GM21529 (cell line): Measurements from ENCODE around the gene VASH1.
"Not testable (repeated sequence)": the region's sequence is repeated elsewhere in the genome, so short reads cannot be mapped to it uniquely, and the experiment has no call there.

ENCODE experiments used
- ATAC-seq: cut with Tn5 transposase; IDR thresholded peaks from one replicate; pipeline ENCODE4 v1.9.1; 2021; ENCODE audit not compliant: unreplicated experiment

VASH1 gene

DNA sequence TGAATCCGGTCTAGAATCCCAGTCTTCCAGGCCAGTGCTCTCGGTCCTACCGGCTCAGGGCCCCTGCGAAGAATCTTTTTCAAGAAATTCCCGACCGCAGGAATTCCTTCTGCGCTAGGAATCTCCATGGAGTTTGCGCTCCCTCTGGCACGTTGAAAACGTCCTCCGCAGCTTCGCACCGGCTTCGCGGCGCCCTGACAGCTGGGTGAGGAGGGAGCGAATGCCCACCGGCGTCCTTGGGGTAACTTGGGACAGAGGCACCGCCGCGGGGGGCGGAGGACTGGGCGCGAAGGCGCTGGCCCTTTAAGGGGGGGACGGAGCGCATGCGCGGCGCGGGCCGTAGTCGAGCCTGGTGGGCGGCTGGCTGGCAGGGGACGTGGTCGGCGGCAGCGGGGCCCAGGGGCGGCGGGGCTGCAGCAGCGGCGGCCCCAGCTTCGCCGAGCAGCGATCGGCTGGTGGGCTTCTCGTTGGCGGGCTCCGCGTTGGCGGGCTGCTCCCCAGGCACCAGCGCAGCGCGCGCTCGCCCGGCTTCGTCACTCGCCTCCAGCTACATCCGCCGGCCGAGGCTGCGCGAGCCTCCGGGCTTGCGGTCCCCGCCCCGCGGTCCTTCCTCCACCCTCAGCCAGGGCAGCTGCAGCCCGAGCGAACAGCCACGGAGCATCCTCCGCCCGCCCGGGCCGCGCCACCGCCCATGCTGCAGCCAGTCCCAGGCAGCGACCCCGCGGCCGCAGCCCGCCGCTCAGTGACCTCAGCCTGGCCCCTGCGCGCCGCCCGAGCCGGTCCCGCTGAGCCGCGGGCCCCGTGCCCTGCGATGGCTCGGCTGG, at the start of gene VASH1:
TSS of gene VASH1 (plus strand) at position 333 of the 824 bp plus-strand sequence. CDS start 1,354 bp downstream, outside the sequence.
- ATAC-seq = peak; percentile 85

DNA sequence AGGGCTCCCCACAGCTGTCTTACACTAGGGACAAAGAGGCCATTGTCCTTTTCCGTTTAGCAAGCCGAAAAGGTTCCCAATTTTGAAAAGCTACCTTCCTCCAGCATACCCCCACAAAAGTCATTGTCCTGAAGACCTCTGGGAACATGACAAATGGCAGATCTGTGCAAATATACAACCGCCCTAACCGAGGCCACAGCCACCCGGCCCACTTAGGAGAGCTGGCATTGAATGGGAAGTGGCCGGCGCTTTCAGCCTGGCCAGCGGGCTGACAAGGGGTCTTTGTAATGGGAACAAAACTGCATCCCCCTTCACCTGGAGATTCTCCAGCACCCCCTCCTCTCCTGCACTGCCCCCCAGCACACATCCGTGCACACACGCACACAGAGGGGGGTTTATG, 48.1 kb upstream of the VASH1 start:
- no peak for ATAC-seq

DNA sequence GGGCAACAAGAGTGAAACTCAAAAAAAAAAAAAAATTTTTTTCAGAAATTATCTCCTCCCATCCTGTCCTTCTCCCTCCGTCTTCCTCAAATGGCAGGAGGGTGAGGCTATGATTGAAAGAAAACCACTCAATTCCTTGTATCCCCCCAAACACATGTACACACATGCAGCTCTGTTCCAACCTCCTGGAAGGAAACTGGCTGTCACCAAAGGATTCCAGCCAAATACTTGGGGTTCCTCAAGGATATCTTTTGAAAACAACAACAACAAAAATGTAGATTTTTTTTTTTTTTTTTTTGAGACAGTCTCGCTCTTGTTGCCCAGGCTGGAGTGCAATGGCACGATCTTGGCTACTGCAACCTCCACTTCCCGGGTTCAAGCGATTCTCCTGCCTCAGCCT, 46.8 kb upstream of the VASH1 start:
- ATAC-seq = no peak

DNA sequence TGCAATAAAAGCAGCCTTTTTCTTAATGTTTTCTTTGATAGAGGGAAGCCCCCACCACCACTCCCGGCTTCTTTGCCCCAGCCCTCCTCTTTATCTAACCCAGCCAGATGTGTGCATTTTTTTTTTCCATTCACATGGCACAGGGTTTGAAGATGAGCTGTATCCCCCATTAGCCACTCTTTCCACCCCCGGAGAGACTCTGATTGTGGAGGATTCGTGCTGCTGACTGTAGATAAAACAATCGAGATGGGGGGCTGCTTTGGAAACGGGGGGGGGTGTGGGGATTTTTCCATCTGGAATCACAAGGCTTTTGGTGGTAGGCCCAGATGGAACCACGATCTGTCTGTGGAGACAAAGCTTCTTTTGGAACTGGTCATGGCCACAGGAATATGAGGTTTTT, 46.2 kb upstream of the VASH1 start:
- no peak for ATAC-seq

DNA sequence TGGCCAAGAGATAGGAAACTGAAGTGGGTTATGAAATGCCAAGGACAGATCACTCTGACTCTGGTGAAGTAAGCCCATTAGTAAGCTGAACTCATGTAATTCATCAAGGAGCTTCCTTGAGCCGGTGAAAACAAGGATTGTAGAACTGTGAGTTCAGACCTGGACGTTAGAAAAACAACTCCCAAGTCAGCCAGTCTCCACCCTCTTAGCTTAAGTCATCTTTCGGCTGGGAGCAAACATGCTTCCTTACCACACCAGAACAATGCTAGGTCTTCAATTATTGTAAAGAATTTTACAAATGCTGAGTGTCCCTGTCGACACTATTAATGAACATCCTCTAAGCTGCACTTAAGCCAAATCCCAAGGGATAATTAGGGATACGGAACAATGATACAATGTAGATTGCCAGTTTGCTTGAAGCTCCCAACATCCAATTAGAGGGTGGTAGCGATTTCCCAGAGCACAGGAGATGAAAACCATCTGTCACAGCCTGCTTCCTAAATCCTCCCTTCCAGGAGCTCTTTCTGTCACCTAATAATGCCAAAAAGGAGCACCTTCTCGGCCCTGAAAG, 45.7 kb upstream of the VASH1 start:
- ATAC-seq = no peak

DNA sequence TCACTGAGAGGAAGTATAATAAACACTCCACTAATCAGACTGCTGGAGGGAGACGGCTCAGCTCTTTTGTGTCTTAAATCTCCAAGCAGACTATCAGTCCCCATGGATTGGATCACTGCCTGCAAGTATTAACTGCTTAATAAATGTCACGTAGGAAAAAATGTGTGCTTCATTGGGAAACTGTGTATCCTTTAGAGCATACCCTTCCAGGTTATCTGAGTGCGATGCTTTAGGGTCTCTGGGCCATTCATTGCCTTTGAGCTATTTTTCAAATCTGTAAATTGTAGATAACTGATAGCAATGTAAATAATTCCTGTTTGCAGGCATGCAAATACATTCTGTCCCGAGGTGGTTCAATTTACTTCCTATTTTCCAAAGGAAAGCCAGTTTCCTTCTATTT, 45.0 kb upstream of the VASH1 start:
- no peak for ATAC-seq

DNA sequence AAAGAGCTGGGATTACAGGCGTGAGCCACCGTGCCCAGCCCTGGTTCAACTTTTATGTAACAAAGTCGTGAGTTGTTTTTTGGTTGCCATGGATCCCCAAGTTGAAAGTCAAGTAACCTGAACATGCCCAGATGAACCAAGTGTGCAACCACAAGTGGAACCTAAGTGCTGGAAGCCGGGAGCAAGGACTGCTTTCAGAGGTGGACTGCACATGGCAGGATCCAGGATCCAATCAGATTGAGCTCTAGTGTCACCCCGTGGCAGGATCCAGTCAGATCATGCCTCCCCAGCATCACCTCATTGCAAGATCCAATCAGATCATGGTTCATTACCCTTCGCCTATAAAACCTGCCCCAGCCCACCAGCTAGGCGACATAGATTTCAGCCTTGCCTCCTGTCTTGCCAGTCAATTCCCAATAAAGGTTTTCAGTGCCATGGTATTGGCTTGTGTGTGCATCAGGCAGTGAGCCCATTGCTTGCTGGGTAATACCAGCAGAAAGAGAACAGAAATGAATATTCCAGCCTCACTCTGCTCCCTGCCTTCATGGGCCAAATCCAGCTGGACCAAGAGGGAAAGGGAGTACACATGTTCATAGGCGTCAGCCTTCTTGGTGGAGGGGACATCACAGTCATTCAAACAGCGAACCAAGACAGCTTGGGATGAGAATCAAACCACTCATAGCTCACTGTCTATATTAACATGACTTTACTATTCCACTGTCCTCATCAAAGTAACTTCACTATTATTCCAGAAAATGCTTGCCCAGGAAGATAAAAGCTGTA, 43.6 kb upstream of the VASH1 start:
- ATAC-seq = no peak

DNA sequence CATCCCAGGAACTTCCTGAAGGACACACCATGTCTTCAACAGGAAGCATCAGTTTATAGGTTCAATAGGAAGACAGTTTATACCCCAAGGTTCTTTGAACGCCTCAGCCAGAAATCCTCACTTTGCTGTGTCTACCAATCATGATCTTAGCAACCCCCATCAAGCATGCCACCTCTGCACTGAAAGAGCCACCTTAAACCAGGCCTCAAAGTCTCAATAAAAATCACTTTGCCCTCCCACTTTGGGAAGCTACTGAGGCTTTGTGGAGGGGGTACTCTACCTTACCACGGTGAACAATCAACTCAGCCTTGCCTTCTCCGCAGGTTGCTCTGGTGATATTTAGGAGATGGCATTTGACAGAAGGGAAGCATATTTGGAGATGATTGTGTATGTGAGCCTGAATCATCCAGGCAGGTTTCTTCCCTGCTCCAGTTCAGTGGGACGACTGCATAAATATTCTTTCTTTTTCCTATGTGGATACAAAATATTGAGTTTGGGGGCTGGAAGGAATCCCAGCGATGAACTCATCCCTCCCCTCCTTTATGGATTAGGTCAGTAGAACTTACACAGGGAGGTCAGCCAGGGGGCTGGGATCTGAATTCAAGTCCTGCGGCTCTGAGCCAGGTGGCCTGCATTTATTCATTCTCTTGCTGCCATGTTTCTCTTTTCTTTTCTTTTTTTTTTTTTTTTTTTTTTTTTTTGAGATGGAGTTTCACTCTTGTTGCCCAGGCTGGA, 42.8 kb upstream of the VASH1 start:
- no peak for ATAC-seq

DNA sequence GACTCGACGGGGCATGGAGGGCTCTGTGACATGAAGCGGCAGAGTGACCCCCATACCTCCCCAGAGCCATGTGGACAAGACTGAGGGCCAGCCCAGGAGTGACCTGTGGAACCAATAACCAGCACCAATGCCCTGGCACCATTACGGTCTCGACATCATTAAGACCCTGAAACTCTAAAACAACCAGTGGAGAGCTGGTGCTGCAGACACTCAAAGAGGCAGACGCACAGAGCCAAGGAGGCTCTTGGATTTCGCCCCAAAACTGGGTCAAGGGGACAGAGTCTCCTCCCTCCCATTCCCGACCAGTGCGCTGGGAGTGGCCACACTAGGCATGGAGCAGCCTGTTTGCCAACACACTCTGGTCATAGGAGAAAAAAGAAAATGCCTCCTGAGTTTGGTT, 41.6 kb upstream of the VASH1 start:
- no peak for ATAC-seq

DNA sequence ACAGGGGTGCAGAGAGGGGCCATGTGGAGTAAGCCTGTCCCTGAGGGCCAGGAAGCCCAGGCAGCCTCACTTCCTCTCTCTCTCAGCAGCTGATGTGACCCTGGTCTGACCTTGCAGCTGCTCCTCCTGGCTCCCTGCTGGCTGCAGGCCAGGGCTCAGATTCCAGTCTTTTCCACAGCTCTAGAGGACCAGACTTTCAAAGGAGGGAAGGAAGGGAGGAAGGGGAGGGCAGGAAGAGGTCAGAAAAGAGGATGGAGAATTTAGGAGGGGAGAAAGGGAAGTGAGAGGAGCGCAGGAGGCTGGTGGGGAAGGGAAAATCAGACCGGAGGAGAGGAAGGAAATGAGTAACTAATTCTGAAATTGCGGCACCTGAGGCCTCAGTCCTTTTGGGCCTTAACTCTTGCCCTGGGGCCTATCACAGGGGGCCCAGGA, 40.9 kb upstream of the VASH1 start:
- ATAC-seq = peak; percentile 61

DNA sequence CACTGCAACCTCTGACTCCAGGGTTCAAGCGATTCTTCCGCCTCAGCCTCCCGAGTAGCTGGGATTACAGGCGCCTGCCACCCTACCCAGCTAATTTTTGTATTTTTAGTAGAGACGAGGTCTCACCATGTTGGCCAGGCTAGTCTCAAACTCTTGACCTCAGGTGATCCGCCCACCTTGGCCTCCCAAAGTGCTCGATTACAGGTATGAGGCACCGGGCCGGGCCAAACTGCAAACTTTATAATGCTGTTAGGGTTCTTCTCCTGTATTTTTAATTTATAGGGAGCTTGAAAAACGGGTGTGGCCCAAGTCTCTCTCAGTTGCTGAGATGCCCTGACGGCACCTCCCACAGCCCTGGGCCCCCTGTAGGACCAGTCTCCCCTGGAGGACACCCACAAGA, 39.8 kb upstream of the VASH1 start:
- ATAC-seq = not testable (repeated sequence)

DNA sequence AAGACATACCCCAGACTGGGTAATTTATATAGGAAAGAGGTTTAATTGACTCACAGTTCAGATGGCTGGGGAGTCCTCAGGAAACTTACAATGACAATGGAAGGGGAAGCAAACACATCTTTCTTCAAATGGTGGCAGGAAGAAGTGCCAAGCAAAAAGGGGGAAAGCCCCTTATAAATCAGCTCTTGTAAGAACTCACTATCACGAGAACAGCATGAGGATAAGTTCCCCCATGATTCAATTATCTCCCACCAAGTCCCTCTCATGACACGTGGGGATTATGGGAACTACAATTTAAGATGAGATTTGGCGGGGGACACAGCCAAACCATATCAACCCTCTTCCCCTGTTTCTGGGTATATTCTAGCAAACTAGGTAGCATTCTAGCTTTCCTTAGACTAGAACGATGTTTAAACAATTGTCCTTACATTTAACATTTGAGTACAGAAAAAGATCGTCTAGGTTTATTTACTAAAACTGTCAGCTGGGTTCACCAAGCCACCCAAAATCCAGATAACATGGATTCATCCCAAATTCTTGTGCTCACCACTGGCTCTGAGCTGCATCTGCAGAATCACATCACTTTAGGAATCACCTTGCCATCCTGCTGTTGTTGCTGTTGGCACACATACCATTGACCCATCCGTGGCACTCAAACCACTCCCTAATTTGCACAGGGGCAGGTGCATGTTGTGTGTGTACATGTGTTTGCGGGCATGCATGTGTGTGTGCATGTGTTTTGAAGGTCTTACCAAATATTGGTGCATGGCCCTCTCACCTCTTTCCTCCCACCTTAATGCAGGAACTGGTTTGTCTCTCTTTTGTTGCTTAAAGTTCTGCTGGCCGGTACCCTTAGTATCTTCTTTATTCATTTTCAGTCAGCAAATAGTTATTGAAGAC, 36.4 kb upstream of the VASH1 start:
- no peak for ATAC-seq

DNA sequence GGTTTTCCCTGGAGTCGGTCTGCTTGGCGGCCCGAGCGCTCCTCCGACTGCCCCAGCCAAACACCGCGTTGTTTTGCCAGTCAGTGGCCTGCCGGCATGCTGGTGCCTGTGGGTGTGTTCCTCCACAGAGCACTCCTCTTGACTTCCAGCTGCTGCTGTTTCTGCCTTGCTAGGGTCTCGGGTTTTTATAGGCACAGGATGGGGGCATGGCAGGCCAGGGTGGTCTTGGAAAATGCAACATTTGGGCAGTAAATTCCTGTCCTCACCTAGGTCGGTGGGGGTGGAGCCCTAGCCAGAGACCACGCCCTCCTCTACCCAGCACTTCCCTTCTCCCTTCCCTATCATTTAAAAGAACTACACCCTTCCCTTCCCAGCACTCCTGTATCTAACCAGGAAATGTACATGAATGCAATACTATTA, 34.7 kb upstream of the VASH1 start:
- ATAC-seq = no peak

DNA sequence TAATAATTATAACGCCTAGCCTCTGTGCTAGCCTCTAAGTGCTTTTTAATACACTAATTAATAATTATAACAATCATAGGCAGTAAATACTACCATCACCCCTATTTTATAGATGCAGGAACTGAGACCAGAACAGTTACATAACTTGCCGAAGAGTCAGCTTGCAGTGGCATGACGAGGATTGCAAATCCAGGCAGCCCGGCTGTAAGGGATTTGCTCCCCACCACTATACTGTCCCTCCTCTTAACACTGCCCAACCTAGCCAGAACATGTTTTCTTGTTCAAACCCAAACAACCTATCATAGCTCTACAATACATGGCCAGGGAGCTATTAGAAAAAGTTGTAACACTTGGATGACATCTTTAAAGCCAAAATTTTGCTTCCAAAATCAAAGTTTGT, 33.9 kb upstream of the VASH1 start:
- ATAC-seq = no peak

DNA sequence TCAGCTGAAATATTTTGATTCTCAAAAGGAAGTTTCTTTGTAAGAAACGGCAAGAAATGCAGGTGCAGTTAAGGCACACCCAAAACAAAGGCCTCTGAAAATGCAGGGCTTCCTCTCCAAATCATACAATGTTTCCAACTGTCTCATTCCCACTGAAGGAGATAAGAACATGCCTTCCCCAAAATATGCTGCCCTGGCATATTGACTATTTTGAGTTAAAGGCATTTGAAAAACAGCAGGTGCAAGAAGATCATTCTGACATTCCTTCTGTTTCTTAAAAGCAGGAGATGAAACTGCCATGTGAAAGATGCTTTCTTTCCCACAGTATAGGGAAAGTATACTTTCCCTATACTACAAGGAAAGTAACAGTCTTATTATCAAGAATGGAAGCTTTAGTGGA, 33.4 kb upstream of the VASH1 start:
- ATAC-seq = no peak

DNA sequence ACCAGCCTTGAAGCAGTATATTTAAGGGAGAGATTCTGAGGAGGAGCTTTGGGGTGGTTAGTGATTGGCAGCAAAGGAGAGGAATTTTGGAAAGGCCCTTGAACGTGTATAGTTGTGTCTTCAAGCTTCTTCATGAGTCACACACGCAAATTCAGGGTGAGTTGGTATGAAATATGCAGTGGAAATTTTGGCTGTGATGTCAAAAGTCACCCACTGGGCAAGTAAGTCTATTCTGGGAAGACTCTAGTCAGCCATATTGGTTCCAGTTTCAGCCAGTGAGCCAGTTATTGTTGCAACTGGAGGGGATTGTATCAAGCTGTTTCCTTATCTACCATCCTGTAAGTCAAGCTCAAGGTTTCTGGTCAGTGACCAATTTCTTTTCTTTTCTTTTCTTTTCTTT, 32.0 kb upstream of the VASH1 start:
- no peak for ATAC-seq

DNA sequence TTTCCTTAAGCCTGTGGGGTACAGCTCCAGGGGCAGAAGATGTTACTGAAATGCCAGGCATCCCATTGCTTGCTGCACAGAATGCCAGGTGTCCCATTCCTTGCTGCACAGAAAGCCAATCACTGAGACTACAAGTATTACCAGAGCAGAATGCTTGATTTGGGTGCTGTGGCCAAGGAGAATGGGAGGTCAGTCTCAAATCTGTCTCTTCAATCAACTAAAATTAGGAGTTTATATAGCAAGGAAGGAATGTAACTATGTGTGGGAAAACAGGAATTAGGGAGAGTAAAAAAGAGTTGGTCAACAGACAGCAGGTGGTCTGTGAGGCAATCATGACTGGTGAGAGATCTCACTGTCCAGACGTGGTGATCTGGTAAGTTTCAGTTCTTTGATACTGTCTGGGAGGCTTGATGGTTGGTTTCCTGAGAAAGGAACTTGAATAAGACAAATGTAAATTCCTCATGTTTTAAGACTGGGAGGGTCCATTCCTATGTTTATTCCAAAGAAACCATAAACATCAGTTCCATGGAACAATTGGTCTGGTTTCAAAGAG, 31.2 kb upstream of the VASH1 start:
- ATAC-seq = no peak

DNA sequence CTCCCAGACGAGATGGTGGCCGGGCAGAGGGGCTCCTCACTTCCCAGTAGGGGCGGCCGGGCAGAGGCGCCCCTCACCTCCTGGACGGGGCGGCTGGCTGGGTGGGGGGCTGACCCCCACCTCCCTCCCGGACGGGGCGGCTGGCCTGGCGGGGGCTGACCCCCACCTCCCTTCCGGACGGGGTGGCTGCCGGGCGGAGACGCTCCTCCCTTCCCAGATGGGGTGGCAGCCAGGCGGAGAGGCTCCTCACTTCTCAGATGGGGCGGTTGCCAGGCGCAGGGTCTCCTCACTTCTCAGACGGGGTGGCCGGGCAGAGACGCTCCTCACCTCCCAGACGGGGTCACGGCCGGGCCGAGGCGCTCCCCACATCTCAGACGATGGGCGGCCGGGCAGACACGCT, 26.8 kb upstream of the VASH1 start:
- not testable (repeated sequence) for ATAC-seq

DNA sequence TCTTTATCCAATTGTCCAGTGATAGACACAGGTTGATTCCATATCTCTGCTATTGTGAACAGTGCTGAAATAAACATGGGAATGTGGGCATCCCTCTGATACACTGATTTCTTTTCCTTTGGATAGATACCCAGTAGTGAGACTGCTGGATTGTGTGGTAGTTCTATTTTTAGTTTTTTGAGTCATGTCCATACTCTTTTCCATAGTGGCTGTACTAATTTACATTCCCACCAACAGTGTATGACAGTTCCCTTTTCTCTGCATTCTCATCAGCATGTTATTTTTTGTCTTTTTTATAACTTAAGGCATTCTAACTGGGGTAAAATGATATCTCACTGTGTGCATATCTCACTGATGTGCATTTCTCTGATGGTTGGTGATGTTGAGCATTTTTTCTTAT, 24.8 kb upstream of the VASH1 start:
- no peak for ATAC-seq

DNA sequence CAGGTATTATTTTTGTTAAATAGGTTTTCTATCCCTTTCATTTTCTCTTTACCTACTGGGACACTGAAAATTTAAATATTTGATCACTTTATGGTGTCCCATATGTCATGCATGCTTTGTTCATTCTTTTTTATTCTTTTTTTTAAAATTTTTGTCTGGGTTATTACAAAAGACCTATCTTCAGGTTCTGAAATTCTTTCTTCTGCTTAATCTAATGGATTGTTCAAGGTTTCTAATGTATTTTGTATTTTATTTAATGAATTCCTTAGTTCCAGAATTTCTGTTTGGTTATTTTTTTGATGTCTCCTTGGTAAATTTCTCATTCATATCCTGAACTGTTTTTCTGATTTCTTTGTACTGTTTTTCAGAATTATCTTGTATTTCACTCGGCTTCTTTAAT, 20.2 kb upstream of the VASH1 start:
- ATAC-seq = no peak
